Heart right ventricle (tissue), 16 donors: ENCODE data around the gene COL25A1. TPM values are rescaled to one million over a fixed set of nuclear protein-coding genes. Genes with fewer than 3 reads are reported as not detected.
"Not testable (repeated sequence)": the region's sequence is repeated elsewhere in the genome, so short reads cannot be mapped to it uniquely, and the experiment has no call there.

ENCODE experiments used
- ATAC-seq, 8 donors: fragments of 200-7000 bp; cut with Tn5 transposase; one replicate each; pipeline ENCODE4 v1.9.1; 2020; ENCODE audit warnings: mild to moderate bottlenecking in 8 of 8, moderate library complexity in 8 of 8, moderate number of reproducible peaks in 1 of 8
- DNase-seq, 2 donors: peaks; one replicate each; pipeline ENCODE4 v3.0.0-alpha.2; 2020
- H3K27ac ChIP-seq, 10 donors: fragments of 200-600 bp; sonication (generic) in 2 of 10; one replicate each; pipeline versions ENCODE4 v1.5.0 to v1.8.0; 2020 to 2022; ENCODE audit warnings: mild to moderate bottlenecking in 3 of 10
- H3K27me3 ChIP-seq, 7 donors: fragments of 200-600 bp; one replicate each; pipeline ENCODE4 v1.8.0; 2021 to 2022; ENCODE audit warnings: mild to moderate bottlenecking in 2 of 7
- H3K36me3 ChIP-seq, 9 donors: fragments of 200-600 bp; sonication (generic) in 1 of 9; one replicate each; pipeline versions ENCODE4 v1.5.0 to v1.8.0; 2020 to 2022; ENCODE audit warnings: mild to moderate bottlenecking in 2 of 9
- H3K4me1 ChIP-seq, 9 donors: fragments of 200-600 bp; sonication (generic) in 1 of 9; one replicate each; pipeline versions ENCODE4 v1.5.0 to v1.8.0; 2020 to 2022; ENCODE audit warnings: mild to moderate bottlenecking in 4 of 9
- H3K4me3 ChIP-seq, 10 donors: fragments of 200-600 bp; sonication (generic) in 2 of 10; one replicate each; pipeline versions ENCODE4 v1.5.0 to v1.8.0; 2020 to 2022; ENCODE audit warnings: mild to moderate bottlenecking in 7 of 10, moderate library complexity in 2 of 10
- H3K9me3 ChIP-seq, 11 donors: fragments of 200-600 bp in 10 of 11; sonication (generic) in 2 of 11; one replicate each; pipeline versions ENCODE4 v1.5.0 to v1.8.0; 2013 to 2022; ENCODE audit warnings: mild to moderate bottlenecking in 2 of 11, control low read depth in 1 of 11, moderate library complexity in 1 of 11
- WGBS, 2 donors: extraction: QIAGEN DNeasy Blood & Tissue Kit; methylation state at CpG; one replicate each; pipeline ENCODE4 v1.1.7; 2013; ENCODE audit warnings: inconsistent platforms in 1 of 2; 5-methylcytosine and 5-hydroxymethylcytosine counted together
- intact Hi-C, 10 donors: fragments of 100-400 bp; cut with DNase I; formaldehyde crosslinking; loops; one replicate each; pipeline versions ENCODE4 v1.11.1 to v1.14.2; 2022
- polyA plus RNA-seq, 2 donors: library from polyadenylated mRNA; stranded (reverse); fragments of 200-250 nt; gene quantifications; one replicate each; pipeline ENCODE4 v1.2.3, GENCODE V29; 2013
- total RNA-seq, 10 donors: library from RNA; stranded (reverse); fragmentation: NEBNext Ultra II Directional in 3 of 10; extraction: Animal tissue kit (Norgen Biotek cat#: 25700) in 3 of 10; gene quantifications; one replicate each; pipeline versions ENCODE4 v1.2.1 to v1.2.4, GENCODE V29; 2021 to 2023
- TF ChIP-seq, protein P1 (sequence below), 9 donors: fragments of 200-600 bp; sonication (generic) in 2 of 9; IDR thresholded peaks; one replicate each; pipeline versions ENCODE4 v1.5.0 to v1.8.0; 2021 to 2022; ENCODE audit warnings: antibody characterized with exemption in 9 of 9, mild to moderate bottlenecking in 5 of 9, moderate library complexity in 1 of 9
- donor health status: Arrhythmogenic right ventricular cardiomyopathy.
- donor health status: ischemic (EF 13 %, LVEDD 7.1; RV severe dilation, severe dysfunction).
- donor health status: healthy with polysubstance abuse.
- donor health status: DM: no; HTN: yes; CAD: no.
- donor health status: DM: no; HTN: no; CAD: no.
- donor health status: ischemic (EF 25% LVEDD 6.9; RV normal size, moderate dysfunction).
- donor health status: ischemic (EF 25% LVEDD 5.7; RV mildly dilated, moderate dysfunction).
- donor health status: healthy.
- donor health status: DM: yes; HTN: yes; CAD: no.
- donor health status: Ischemic cardiomyopathy.
- donor health status: ischemic (EF 35%, LVEDD 5.7; RV mildly dilated, moderate dysfunction).
- donor health status: nonischemic (EF 11% LVEDD 7.7; RV severe dilation, severe dysfunction).
- donor health status: DM: yes; HTN: yes; CAD: no.
- donor health status: PGD.
- donor health status: ischemic (EF 29% LVEDD 5.4; RV normal size, mild dysfunction).
- donor health status: nonischemic (EF 23%, LVEDD 6.1; RV moderate dilation, normal function).

Gene COL25A1
- total and polyA plus RNA-seq, 12 donors: 0.07 to 1.2 (median 0.41) TPM

DNA sequence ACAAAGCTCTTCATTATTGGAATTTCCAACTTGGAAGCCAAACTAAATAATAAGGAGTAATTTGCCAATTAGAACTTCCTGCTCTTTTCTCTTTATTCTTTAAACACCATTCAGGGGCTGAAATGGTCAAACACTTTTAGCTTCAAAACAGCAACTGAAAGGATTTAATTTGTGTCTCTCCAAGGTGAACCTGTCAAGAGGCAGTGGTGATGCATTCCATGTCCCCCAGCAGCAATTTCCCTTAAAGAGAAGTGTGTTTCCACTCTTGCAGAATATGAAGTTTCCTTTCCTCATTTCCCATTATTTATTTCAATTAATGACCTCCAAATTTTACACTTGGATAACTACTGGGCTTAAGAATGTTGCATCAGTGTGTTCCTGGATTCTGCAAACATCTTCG, 156.0 kb downstream of the COL25A1 start:
- Histone ChIP-seq H3K27me3 (no peaks in the 10 kb centered on the region), H3K27ac (no peak overlapping the region), H3K4me1 (no peaks in the 10 kb centered on the region), H3K4me3 (no peak overlapping the region), H3K9me3 (peaks cover 0 to 20% (median 0%) of the 10 kb centered on the region in 11 donors), H3K36me3 (no peaks in the 10 kb centered on the region)
- TF ChIP-seq, protein P1, sequence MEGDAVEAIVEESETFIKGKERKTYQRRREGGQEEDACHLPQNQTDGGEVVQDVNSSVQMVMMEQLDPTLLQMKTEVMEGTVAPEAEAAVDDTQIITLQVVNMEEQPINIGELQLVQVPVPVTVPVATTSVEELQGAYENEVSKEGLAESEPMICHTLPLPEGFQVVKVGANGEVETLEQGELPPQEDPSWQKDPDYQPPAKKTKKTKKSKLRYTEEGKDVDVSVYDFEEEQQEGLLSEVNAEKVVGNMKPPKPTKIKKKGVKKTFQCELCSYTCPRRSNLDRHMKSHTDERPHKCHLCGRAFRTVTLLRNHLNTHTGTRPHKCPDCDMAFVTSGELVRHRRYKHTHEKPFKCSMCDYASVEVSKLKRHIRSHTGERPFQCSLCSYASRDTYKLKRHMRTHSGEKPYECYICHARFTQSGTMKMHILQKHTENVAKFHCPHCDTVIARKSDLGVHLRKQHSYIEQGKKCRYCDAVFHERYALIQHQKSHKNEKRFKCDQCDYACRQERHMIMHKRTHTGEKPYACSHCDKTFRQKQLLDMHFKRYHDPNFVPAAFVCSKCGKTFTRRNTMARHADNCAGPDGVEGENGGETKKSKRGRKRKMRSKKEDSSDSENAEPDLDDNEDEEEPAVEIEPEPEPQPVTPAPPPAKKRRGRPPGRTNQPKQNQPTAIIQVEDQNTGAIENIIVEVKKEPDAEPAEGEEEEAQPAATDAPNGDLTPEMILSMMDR (IDR thresholded peaks at IDR 0.05): no peak
- 72 to 78% methylated on average over 1 of the region's 1 CpG for WGBS, 2 donors
- ATAC-seq (no peak), DNase-seq (no peak)
- intact Hi-C loops: no loop called here

DNA sequence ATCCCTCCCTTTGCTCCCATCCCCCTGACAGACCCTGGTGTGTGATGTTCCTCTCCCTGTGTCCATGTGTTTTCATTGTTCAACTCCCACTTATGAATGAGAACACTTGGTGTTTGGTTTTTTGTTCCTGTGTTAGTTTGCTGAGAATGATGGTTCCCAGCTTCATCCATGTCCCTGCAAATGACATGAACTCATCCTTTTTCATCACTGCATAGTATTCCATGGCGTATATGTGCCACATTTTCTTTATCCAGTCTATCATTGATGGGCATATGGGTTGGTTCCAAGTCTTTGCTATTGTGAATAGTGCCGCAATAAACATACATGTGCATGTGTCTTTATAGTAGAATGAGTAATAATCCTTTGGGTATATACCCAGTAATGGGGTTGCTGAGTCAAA, 164.3 kb downstream of the COL25A1 start:
- ATAC-seq, H3K27ac ChIP-seq, H3K4me1 ChIP-seq, DNase-seq, H3K4me3 ChIP-seq, H3K36me3 ChIP-seq, H3K27me3 ChIP-seq, intact Hi-C loops: not testable (repeated sequence)
- 85 to 95% methylated on average over 2 of the region's 2 CpGs for WGBS, 2 donors
- H3K9me3 ChIP-seq: peaks cover 0 to 14% (median 0%) of the 10 kb centered on the region in 11 donors

DNA sequence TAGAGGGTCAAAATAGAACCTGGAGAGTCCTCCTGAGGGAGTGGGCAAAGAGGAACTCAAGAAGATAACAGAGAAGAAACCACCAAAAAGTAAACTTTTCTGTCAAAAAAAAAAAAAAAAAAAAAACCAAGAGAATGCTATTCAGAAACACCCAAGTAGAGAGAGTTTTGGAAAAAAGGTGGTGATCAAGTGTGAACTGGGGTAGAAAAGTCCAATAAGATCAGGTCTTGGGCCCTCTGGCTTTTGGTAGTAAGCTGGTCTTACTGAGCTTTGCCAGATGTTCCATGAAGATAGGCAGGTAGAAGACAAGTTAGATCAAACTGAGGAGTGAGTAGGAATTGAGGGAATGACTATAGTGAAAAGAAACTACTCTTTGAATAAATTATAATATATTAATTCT, 167.5 kb downstream of the COL25A1 start:
- Histone ChIP-seq H3K27ac (no peak overlapping the region), H3K4me3 (no peak overlapping the region), H3K27me3 (no peaks in the 10 kb centered on the region), H3K4me1 (no peaks in the 10 kb centered on the region), H3K36me3 (no peaks in the 10 kb centered on the region), H3K9me3 (peaks cover 0 to 3% (median 0%) of the 10 kb centered on the region in 11 donors)
- TF ChIP-seq, protein P1 (IDR thresholded peaks at IDR 0.05): no peak
- ATAC-seq: no peak
- no peak for DNase-seq
- intact Hi-C loops: no loop called here

DNA sequence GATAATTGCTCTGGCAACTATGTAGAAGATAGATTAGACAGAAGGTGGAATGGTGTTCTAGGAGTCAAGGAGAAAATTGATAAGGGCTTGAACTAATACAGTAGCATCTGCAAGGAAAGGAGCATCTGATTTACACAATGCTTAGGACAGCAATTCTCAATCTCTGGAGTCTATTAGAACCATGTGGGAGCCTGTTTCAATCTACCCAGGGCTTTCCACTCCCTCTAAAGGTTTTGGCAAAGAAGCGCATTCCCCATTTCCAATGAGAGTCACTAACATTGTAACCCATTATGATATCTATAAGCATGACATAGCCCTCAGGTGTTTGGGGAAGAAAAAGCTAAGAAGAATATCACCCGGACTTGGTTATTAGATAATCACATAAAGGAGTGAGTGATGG, 168.2 kb downstream of the COL25A1 start:
- Histone ChIP-seq H3K4me1 (no peaks in the 10 kb centered on the region), H3K4me3 (no peak overlapping the region), H3K27me3 (no peaks in the 10 kb centered on the region), H3K36me3 (no peaks in the 10 kb centered on the region), H3K27ac (no peak overlapping the region), H3K9me3 (peaks cover 0 to 3% (median 0%) of the 10 kb centered on the region in 11 donors)
- WGBS, 2 donors: 92 to 99% methylated on average over 2 of the region's 2 CpGs
- intact Hi-C loops: no loop called here
- ATAC-seq (no peak), DNase-seq (no peak)
- TF ChIP-seq, protein P1 (IDR thresholded peaks at IDR 0.05): no peak

DNA sequence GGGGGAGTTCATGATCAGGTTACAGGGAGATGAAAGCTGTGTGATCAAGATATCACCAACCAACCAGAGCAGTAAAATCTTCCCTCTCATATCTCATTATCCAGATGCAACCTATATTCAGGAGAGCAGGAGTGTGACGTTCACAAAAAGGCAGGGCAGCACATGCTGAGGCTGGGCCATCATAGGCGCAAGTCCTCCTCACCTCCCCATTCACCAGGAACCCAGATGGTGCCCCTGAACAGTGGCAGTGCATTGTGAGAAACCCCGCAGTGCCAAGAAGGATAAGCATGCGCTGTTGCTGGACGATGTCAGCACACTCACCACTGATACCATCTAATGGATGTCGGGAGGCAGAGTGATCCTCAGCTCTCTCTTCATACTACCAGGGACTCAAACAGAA, 170.9 kb downstream of the COL25A1 start:
- H3K4me3 ChIP-seq: no peak overlapping the region
- H3K36me3 ChIP-seq: no peaks in the 10 kb centered on the region
- no peaks in the 10 kb centered on the region for H3K27me3 ChIP-seq
- H3K4me1 ChIP-seq: no peaks in the 10 kb centered on the region
- H3K9me3 ChIP-seq: no peaks in the 10 kb centered on the region
- no peak for DNase-seq
- no peak overlapping the region for H3K27ac ChIP-seq
- ATAC-seq: no peak
- WGBS, 2 donors: 59 to 72% methylated on average over 6 of the region's 6 CpGs
- TF ChIP-seq, protein P1 (IDR thresholded peaks at IDR 0.05): no peak
- intact Hi-C loops: no loop called here
